NCI-H1436 treated with DMSO at 0.1 percent for 48 hours (cell line): ENCODE data around the gene SLC39A6.
"Not testable (repeated sequence)": the region's sequence is repeated elsewhere in the genome, so short reads cannot be mapped to it uniquely, and the experiment has no call there.

Experiments
- DNase-seq: peaks from one replicate; lab custom pipeline; 2025; lab: John Stamatoyannopoulos, UW

Gene SLC39A6

DNA sequence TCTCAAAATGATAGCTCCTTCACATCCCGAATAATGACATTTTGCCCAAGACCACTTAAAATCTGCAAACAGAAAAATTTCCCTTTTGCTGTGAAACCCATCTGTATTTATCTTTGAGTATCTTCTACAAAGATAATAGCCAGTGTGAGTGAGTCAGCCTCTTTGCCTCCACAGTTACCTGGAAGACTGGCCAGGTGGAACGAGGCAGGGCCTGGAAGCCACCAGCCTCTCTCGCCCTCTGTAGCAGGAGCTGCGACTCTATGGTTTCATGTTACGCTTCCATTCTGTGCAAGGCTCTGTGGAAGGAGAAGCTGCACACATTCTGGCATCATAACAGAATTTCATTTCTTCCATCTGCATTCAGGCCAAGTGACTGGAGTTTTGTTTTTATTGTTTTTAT lies 10.1 kb upstream of the SLC39A6 start:
- no peak for DNase-seq

DNA sequence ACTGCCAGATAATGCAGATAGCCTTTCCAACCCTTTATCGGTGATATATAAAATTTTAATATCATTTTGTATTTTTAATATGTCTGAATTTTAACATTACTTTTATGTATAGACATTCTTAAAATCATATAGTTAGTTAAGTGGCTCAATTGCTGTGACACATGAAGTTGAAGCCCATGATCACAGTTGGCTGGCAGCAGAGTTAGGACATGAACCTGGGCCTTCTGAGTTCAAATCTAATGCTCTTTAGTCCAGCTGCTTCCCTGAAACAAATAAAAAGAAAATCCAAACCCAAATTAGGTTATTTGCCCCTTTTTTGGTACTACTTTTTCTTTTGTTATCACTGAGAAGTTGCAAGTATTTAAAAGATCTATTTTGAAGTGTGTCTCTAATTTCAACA lies 6.1 kb upstream of the SLC39A6 start:
- no peak for DNase-seq

DNA sequence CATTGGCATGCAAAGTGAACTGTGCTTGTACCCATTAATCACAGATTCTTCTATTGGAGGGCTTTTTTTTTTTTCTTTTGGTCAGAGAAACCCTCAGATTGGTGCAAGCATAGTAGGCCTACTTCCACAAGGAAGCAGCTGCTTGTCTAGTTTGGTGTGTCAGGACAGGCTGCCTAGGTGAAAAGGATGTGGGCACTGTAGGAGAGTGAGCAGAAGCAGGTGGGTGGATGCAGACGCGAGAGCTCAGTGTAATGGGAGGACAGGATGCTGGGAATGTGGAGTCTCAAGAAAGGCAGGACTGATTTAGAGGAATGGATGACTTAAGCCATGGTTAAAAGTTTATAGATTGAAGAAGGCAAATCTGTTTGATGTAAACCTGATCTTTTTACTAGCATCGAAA lies 3.6 kb upstream of the SLC39A6 start:
- DNase-seq = no peak

DNA sequence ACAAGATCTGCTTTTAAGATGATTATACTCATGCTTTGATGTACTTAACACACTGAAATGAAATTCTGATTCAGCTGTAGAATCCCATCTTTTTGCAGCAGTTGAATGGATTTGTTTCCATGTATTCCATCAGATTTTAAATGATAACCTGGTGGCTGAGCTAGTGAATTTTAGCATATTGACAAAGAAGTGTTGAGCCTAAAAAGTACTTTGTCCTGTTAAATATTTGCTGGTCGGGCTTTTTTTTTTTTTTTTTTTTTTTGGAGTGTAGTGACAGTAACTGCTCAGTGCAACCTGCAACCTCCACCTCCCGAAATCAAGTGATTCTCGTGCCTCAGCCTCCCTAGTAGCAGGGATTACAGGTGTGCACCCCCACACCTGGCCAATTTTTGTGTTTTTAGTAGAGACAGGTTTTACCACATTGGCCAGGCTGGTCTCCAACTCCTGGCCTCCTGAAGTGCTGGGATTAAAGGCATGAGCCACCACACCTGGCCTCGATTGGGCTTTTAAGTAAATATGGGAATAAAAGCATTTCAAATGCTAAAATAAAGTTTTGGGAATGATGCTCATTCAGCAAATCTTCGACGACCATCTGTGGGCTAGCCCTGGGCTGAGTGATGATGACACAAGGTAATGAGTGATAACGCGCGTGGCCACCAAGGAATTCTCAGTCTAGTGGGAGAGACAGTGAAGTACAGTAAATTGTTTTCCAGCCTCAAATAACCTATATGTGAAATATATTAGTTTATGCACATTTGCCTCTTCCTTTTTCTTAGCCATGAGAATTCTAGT lies 2.7 kb upstream of the SLC39A6 start:
- no peak for DNase-seq

DNA sequence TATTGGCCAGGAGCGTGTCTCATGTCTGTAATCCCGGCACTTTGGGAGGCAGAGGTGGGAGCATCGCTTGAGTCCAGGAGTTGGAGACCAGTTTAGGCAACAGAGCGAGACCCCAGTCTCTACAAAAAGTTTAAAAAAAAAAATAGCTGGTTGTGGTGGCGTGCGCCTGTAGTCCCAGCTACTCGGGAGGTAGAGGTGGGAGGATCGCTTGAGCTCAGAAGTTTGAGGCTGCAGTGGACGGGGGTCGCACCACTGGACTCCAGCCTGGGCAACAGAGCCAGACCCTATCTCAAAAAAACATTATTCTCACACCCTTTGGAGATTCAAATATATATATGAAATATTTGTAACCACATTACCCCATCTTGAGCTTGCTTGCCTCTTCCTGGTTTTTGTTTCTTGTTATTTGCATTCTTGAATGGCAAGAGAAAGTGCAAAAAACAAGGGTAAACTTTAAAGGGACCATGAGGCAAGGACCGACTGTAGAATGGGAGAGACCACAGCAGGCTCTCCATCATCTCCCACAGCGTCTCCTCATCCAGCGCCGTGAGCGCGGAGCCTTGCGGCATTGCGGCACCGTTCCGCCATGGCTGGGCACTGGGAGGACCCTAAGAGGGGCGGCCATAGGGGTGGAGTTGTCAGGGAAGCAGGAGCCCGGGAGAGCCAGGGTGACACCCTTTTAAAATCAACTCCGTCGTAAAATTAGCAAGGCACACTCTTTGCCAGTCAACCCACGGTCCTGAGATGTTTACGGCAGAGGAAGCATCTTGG lies 1.9 kb upstream of the SLC39A6 start:
- no peak for DNase-seq

DNA sequence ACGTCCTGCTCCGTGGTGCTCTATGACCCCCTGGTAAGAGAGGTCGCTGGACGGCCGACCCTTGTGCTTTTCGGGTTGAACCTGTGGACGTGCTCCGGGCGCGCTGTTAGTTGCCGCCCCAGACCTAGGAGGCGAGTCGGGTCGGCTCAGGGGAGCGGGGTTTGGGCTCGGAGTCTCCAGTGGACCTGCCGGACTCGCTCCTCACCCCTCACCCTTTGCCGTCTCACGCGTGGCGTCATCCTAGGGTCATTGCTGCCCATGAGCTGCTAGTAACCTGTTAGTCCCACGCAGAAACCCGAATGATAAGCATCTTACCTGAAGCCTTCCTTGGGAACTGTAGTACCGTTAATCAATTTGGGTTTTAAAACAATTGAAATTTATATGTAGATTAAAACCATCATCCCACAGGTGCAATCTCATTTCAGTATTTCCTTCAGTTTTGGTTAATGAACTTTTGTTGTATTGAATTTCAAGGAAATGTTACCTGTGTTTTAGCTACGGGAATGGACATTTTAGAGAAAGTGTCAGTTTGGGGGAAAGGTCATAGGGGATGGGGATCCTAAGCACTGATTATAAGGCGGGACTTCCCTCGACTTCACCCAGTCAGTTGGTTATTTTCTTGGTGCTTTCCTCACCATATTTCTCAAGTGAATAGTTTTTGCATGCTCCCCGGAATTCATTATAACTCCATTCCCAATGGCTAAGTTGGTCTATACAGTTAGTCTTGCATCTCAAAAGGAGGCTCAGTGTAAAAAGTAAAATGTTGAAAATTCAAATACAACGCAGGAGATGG lies 1.1 kb upstream of the SLC39A6 start:
- no peak for DNase-seq

DNA sequence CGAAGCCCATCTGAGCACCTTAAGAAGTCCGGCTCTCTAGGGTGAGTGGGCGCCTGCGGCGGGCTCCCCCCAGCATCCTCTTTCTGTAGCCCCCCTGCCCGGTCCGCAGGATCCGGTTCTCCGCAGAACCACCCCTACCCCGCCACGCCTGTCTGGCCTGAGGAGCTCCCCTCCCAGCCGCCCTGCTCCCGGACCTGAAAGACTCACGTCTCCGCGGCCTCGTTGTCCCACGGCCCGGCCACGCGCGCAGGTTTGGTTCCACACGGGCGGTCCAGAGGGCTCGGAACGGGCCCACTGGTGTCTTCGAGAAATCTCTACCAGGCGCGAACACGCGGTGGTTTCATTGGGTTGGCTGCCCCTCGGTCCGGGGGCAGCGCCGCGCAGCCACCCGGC lies 237 bp downstream of the SLC39A6 start:
- no peak for DNase-seq

DNA sequence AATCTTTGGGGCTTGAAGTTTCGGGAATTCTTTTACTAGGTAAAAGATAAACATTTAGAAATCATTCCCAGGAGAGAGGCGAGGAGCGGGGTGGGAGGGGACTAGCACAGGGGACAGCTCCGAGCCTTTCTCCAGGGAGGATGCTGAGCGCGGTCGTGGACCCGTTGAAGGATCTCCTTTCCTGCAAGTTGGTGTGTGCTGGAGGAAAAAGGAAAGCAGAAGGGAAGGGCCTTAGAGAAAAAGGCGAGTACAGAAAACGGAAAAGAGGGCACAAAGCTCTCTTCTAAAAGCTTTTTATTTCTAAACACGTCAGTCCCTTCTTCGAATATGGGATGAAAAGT lies 640 bp downstream of the SLC39A6 start:
- no peak for DNase-seq

DNA sequence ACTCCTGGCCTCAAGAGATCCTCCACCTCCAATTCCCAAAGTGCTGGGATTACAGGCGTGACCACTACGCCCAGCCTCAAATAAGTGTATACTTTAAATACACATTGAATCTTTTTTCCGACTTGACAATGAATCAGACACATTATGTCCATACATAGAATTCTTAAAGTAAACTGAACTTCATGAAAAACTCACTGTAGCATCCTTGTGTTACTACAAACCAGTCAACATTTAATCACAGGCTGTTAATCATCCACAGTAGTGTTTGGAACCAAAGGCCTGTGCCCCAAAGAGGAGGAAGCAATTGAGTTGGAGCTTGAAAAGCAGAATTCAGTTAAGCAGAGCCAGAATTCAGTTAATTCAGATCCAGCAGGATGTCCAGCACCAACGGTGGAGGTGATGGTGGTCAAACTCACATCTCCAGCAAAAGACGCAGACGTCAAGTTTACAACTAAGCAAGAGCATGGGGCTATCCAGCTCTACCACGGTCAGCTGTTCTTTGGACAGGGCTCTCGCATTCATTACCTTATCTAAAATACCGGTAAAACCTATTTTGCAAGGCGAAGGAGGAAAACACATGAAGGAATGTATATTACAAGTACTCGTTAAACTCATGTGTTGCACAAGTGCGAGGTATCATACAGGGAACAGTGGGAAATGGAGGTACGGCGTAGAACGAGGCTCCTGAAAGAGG lies 1.2 kb downstream of the SLC39A6 start:
- DNase-seq = no peak

DNA sequence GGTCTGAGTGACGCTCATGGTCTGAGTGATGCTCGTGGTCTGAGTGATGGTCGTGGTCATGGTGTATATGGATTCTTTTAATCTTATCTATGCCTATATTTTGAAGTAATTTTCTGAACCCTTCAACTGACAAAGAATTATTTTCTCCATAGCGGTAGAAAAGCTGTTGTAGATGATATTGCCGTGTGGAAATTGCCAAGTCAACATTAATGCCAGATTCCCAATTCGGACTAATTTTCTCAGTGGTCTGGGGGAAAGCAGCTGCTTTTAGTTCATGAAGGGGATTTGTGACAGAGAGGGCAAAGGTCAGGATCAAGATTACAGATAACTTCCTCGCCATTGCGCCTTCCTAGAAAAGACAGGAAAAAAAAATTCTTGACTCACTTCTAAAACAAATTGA lies 2.5 kb downstream of the SLC39A6 start:
- DNase-seq = no peak

DNA sequence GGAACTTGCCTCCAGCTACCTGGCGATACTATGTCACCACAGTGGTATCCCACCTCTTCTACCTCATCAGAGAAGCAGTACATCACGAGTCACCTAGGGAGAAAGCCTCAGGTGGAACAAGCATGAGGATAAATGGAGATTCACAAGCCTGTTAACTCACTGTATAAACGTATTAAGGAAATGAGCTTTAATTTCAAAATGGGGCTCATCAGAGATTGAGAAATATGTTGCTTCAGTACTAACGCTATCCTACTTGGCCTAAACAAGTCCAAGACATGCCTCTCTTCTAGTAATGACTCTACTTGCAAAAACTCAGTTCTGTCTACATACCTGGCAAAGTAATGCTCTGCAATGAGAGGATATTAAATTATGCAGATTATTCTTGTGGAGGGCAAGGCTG lies 4.3 kb downstream of the SLC39A6 start:
- DNase-seq = no peak

DNA sequence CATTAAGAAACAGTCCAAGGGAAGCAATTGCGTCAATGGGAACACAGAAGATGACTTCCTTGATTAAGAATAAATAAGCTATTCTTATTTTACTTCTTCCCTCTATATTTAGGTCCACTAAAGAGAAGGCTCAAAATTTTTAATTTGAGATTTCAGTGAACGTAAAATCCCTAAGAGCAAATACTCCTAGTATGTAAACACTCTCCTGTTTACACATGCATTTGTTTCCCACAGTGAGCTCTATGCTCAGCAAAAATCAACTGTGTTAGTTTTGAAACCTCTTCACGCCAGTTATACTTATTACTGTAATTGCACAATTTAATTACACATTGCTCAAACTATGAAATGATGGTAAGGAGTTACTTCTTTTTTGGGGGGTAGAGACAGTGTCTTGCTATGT lies 8.8 kb downstream of the SLC39A6 start:
- DNase-seq = no peak

DNA sequence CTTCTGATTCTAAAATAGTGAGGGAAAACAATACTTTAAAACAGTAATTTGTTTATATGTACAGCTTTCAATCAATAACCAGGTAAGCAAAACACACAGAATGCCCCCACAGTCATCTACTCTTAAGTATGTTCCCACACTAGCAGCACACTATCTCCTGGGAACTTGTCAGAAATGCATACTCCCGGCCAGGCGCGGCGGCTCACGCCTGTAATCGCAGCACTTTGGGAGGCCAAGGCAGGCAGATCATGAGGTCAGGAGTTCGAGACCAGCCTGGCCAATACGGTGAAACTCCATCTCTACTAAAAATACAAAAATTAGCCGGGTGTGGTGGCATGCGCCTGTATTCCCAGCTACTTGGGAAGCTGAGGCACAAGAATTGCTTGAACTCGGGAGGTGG lies 12.4 kb downstream of the SLC39A6 start:
- DNase-seq = not testable (repeated sequence)

DNA sequence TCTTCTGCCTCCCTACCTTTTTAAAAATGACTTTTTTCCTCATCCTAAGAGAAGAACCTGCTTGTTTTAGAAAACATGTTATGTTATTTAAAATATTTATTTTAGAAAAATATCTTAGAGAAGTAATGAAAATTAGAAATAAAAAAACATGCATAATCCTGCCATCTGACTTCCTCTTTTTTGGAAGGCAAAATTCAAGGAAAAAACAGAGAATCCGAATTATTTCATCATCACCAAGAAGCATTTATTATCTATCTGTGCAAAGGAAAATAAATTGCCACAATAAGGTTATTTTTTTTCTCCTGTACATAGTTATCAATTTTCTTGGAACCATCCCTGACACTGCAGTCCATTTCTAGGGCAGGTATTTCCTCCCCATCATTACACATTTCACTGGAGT lies 14.4 kb downstream of the SLC39A6 start:
- no peak for DNase-seq

DNA sequence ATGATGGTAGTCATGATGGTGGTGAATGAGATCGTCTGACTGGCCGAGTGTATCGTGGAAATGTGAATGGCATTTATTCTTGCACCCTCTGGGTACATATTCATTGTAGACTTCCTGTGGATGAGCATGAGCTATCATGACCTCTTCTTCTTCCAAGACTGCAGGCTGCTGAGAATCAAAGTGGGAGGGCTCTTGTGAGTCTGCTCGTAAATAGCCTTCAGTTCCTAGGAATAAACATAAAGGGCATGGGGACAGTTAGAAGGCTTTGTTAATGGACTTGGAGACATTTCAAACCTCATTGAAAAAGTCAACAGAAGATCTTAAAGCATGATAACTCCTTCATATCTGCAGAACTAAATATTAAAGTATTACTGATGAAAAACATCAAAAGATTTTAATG lies 14.9 kb downstream of the SLC39A6 start:
- DNase-seq = no peak

DNA sequence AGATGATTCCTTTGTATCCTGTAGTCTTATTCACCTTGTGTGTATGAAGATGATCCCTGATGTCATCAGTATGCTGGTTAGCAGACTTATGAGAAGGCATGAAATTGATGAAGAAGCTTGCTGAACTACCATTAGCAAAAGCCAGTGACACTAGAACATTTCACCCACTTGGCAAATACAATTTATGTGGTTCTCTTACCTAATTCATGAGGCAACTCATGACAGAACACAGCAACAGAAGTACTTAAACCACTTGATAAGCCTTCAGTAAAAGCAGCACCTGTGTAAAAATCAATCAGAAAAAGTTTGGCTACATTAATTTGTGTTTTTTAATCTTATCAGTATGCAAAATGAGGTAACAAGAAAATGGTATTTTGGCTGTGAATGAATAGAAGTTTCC lies 16.8 kb downstream of the SLC39A6 start:
- no peak for DNase-seq

DNA sequence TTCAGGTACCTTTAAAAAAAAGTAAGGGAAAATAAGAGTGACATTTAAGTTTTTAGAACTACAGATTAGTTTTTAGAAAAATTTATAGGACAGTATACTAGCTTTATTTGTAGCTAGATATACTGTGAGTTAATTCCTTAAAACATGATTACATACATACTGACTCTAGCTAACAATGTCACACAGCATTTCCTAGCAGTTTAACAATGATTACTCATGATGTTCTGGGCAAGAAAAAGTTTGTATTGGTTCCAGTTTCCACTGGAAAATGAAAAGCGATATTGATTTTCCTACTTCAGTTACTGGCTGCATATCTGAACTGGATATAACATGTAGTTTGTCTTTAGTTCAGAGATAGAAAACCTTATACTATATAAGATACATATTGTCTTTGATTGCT lies 19.4 kb downstream of the SLC39A6 start:
- DNase-seq = no peak

DNA sequence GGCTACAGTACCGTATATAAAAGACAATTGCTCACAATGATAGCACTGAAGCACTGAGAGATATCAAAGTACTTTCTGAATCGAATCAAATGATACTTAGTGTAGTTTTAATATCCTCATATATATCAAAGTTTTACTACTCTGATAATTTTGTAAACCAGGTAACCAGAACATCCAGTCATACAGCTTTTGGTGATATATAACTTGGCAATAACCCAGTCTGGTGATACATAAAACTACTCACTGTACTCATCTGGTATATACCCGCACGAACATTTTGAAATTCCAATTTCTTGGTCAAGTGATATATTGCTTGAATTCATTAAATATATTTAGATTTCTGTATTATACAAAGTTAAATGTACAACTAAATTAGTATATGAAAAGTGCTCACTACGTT lies 20.5 kb downstream of the SLC39A6 start:
- no peak for DNase-seq

DNA sequence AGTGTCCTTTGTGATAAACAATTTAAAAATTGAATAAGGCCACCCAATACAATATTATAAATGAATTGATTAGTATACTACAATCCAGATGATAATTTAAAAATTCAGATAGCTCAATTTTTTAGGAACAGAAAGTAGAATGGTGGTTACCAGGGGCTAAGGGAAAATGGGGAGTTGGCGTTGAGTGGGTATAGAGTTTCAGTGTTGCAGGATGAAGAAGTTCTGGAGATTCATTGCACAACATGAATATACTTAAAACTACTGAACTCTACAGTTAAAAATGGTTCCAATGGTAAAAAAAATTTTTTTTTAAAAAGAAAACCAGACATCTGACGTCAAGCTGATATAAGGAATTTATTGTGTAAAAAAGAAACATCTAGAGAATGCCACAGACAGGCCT lies 20.9 kb downstream of the SLC39A6 start:
- DNase-seq = no peak

DNA sequence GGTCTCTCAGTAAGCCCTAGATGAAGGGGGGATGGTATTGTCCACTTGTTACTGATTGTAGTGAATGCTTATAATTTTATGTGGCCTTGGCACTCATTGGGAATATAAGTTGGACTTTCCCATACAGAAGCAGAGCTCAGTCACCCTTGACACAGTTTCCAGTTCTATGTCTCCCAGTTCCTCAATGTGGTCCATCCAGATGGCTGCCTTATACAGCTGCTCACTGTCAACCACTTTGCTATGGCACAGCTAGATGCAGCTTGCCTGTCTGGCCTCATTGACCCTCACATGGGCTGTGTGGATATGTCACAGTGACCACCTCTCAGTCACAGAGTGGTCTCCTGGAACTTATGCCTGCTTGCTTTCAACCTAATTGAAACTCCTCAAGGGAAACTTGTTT lies 21.7 kb downstream of the SLC39A6 start:
- DNase-seq = no peak

DNA sequence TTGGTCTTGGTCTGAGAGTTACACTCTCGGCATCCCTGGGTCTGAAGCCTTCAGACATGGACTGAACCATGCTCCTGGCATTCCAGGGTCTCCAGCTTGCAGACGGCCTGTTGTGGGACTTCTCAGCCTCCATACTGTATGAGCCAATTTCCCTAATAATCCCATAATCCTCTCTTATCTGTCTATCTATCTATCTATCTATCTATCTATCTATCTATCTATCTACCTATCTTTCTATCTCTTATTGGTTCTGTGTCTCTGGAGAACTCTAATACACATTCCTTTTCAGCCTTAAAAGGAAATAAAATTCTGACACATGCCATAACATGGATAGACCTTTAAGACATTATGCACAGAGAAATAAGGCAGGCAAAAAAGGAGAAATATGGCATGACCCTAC lies 24.4 kb downstream of the SLC39A6 start:
- no peak for DNase-seq

DNA sequence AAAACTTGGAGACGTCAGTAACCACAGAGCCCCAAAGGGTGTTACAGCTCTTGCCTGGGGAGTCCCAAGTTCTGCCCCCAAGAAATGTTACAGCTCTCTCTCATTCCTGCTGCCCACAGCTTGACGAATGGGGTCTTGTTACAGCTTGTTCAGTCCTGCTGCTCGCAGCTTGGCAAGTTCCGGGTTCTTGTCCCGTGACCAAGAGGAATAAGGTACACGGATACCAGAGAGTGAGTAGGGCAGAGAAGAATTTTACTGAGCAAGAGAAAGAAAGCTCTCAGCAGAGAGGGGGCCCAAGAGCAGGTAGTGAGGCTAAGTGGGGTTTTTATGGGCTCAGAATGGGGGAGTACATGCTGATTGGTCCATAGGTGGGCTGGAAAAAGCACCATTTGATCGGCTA lies 27.2 kb downstream of the SLC39A6 start:
- no peak for DNase-seq
